NCI-H2196 treated with DMSO at 0.1 percent for 48 hours (cell line): ENCODE measurements around the gene DGCR6L.
"Not testable (repeated sequence)": the region's sequence is repeated elsewhere in the genome, so short reads cannot be mapped to it uniquely, and the experiment has no call there.

ENCODE experiments used
- DNase-seq: peaks from one replicate; lab custom pipeline; 2025; ENCODE audit not compliant: unreplicated experiment; lab: John Stamatoyannopoulos, UW

DGCR6L gene

DNA sequence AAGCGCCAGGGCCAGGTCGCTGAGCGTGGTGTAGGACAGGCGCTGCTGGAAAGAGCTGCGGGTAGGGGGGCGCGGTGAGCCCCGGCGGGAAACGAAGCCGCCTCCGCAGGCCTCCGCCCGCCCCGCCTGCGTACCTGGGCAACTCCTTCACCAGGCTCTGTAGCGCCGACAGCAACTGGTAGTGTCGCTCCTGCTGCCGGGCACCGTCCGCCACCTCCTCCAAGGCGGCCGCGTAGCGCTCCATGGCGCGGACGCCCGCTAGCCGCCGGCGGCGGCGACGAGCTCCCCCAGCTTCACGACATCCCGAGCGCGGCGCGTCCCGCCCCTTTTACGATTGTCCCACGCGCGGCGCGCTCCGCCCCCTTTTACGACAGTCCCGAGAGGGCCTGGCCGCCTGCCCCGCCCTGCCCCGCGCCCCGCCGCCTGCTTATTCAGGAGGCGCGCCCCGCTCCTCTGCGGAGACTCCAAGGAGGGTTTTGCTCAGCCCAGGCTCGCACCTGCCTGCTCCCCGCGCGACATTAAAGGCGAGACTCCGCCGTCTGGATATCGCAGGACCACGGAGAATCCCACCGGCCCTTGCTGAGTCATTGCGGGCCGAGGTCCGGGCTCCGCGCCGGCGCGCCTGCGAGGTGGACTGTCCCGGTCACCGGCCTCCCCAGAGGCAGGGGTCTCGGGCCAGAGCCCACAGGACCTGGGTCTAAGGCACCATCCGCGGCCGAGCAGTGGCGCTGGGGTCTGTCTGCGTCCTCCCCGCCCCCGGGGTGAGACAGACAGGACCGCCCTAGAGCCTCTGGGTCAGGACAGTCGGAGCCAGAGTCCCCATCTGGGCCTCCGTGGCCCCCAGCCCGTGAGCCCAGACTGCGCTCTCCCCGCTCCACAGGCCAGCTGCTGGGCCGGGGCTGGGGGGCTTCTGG lies at the start of gene DGCR6L:
TSS of gene DGCR6L (minus strand) at position 316 of the 914 bp plus-strand sequence. CDS start at position 244, 72 bp downstream.
- DNase-seq = peak; percentile 38

DNA sequence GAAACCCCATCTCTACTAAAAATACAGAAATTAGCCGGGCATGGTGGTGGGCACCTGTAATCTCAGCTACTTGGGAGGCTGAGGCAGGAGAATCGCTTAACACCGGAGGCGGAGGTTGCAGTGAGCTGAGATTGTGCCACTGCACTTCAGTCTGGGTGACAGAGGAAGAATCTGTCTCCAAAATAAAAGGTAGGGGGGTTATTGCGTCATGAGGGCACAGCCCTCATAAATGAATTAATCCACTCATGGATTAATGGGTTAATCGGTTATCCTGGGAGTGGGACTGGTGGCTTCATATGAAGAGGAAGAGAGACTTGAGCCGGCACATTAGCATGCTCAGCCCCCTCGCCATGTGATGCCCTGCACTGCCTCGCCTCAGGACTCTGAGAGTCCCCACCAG lies 49.0 kb upstream of the DGCR6L start:
- DNase-seq = not testable (repeated sequence)

DNA sequence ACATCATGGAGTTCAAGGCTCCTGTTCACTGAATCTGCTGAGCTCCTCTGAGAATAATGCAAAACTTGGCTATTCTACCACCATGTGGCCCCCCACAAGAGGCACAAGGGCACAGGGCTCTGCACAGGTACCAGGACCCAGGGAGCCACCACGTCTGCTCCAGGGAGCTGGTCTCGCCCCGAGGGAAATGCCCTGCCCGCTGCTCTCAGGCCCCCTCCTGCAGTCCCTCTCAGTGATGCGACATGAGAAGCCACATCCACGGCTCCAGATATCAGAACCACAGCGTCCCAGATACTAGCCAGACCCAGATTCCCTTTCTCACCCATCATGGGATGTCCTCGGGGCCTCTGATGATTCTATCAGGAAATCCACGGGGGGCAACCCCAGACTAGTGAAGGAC lies 47.0 kb upstream of the DGCR6L start:
- not testable (repeated sequence) for DNase-seq

DNA sequence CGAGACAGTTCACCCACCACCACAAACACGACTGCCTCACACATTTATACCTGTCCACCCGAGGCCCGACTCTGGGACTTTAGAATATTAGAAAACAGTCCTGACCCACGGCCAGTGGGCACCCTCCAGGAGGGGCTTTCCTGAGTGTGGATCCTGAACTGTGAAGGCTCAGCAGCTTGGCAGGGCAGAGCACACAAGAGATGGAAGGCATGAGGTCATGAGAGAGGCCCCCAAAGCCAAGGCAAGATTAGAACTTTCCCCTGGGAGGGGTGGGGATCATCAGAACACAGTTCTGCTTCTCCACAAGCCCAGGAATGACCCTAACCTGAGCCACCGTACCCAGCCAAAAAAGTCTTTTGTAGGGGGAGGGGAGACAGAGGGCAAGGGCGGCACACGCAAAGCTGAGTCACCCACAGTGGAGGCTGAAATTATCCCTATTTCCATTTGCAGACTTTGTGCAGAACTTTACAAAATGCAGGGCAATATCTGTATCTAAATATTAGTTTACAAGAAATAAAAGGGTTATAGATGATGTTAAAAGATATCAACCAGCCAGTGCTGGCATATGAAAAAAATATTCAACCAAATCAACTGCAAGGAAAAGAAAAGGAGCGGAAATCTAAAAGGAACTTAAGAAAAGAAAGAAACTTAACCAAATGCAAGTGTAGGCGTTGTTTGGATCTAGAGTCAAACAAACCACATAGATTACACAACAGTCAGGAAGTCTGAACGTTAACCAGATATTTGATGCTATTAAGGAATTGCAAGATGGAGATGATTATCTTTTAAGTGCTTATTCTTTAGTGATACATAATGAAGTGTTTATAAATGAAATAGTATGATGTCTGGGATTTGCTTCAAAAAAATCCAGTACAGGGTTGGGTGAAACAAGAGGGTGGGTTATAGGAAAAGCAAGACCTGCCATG lies 44.7 kb upstream of the DGCR6L start:
- DNase-seq = not testable (repeated sequence)

DNA sequence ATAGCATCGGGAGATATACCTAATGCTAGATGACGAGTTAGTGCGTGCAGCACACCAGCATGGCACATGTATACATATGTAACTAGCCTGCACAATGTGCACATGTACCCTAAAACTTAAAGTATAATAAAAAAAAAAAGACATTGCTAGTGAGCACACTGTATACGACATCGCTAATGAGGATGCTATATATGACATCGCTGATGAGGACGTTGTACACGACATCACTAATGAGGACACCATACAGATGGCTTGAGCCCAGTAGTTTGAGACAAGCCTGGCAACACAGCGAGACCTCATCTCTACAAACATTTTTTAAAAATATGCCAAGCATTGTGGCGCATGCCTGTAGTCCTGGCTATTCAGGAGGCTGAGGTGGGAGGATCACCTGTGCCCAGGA lies 42.5 kb upstream of the DGCR6L start:
- not testable (repeated sequence) for DNase-seq

DNA sequence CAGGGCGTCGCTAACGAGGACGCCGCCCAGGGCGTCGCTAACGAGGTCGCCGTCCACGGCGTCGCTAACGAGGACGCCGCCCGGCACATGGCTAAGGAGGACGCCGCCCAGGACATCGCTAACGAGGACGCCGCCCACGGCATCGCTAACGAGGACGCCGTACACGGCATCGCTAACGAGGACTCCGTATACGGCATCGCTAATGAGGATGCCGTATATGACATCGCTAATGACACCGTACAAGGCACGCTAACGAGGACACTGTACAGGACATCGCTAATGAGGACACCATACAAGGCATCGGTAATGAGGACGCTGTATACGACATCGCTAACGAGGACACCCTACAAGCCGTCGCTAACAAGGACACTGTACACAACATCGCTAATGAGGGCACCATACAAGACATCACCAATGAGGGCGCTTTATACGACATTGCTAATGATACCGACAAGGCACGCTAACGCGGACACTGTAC lies 41.9 kb upstream of the DGCR6L start:
- DNase-seq = not testable (repeated sequence)

DNA sequence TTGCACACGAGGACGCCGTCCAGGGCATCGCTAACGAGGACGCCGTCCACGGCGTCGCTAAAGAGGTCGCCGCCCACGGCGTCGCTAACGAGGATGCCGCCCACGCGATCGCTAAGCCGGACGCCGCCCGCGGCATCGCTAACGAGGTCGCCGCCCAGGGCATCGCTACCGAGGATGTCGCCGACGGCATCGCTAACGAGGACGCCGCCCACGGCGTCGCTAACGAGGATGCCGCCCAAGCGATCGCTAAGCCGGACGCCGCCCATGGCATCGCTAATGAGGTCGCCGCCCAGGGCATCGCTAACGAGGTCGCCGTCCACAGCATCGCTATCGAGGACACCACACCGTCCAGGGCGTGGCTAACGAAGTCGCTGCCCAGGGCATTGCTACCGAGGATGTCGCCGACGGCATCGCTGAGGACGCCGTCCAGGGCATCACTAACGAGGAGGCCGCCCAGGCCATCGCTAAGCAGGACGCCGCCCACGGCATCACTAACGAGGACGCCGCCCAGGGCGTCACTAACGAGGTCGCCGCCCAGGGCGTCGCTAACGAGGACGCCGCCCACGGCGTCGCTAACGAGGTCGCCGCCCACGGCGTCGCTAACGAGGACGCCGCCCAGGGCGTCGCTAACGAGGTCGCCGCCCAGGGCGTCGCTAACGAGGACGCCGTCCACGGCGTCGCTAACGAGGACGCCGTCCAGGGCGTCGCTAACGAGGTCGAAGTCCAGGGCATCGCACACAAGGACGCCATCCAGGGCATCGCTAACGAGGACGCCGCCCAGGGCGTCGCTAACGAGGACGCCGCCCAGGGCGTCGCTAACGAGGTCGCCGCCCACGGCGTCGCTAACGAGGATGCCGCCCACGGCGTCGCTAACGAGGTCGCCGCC lies 41.2 kb upstream of the DGCR6L start:
- not testable (repeated sequence) for DNase-seq

GRCh38 chr22:20360261-20360660 lies 40.4 kb upstream of the DGCR6L start:
- not testable (repeated sequence) for DNase-seq

GRCh38 chr22:20358503-20359239 lies 38.8 kb upstream of the DGCR6L start:
- DNase-seq = not testable (repeated sequence)

DNA sequence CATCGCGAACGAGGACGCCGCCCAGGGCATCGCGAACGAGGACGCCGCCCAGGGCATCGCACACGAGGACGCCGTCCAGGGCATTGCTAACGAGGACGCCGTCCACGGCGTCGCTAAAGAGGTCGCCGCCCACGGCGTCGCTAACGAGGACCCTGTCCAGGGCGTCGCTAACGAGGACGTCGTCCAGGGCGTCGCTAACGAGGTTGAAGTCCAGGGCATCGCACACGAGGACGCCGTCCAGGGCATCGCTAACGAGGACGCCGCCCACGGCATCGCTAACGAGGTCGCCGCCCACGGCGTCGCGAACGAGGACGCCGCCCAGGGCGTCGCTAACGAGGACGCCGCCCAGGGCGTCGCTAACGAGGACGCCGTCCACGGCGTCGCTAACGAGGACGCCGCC lies 38.1 kb upstream of the DGCR6L start:
- DNase-seq = not testable (repeated sequence)

GRCh38 chr22:20356906-20357305 lies 37.0 kb upstream of the DGCR6L start:
- not testable (repeated sequence) for DNase-seq

DNA sequence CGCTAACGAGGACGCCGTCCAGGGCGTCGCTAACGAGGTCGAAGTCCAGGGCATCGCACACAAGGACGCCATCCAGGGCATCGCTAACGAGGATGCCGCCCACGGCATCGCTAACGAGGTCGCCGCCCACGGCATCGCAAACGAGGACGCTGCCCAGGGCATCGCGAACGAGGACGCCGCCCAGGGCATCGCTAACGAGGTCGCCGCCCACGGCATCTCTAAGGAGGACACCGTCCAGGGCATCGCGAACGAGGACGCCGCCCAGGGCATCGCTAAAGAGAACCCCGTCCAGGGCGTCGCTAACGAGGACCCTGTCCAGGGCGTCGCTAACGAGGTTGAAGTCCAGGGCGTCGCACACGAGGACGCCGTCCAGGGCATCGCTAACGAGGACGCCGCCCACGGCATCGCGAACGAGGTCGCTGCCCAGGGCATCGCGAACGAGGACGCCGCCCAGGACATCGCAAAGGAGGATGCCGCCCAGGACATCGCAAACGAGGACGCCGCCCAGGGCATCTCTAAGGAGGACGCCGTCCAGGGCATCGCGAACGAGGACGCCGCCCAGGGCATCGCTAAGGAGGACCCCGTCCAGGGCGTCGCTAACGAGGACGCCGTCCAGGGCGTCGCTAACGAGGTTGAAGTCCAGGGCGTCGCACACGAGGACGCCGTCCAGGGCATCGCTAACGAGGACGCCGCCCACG lies 36.2 kb upstream of the DGCR6L start:
- DNase-seq = not testable (repeated sequence)

DNA sequence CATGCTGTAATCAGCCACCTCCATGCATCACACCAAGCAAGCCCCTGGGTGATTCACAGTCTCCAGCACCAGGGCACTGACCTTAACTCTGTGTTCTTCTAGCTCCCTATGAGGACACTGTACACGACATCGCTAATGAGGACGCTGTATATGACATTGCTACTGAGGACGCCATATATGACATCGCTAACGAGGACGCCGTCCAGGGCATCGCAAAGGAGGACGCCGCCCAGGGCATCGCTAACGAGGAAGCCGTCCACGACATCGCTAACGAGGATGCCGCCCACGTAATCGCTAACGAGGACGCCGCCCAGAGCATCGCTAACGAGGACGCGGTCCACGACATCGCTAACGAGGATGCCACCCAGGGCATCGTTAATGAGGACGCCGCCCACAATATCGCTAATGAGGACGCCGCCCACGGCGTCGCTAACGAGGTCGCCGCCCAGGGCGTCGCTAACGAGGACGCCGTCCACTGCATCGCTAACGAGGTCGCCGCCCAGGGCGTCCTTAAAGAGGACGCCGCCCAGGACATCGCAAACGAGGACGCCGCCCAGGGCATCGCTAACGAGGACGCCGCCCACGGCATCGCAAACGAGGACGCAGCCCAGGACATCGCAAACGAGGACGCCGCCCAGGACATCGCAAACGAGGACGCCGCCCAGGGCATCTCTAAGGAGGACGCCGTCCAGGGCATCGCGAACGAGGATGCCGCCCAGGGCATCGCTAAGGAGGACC lies 34.5 kb upstream of the DGCR6L start:
- no peak for DNase-seq

DNA sequence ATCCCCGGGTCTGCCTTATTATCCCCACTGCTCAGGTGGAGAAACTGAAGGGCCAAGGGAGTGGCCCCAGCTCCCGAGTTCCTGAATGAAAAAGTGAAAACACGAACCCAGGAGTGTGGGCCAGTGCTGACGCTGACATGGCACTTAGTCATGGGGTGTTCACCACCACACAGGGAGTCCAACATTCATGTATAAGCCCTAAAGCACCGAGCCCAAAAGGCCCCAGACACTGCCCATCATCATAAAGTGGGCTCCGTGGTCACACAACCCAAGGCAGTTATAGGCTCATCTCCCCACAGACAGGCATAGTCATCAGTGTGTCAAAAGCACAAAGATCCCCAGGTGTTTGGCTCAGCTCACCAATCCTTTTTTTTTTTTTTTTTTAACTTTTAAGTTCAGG lies 32.7 kb upstream of the DGCR6L start:
- not testable (repeated sequence) for DNase-seq

DNA sequence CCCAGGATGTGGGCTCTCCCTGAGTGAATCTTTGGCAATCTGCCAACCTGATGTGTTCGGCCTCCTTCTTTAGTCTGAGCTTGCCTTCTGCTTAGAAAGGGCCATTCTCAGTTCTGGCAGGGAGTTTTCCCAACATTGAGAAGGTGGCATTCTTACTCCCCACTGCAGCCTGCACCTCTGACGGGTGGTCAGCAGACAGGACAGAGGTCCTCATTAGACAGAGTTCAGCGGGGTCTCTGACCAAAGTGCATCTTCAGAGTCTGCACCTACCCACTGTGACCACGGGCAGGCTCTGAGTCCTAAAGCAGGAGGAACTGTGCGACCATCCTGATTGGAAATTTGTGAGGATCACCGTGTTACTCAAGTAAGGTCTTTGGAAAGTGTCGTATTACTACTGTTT lies 26.7 kb upstream of the DGCR6L start:
- not testable (repeated sequence) for DNase-seq

GRCh38 chr22:20338291-20338690 lies 18.4 kb upstream of the DGCR6L start:
- DNase-seq = not testable (repeated sequence)

DNA sequence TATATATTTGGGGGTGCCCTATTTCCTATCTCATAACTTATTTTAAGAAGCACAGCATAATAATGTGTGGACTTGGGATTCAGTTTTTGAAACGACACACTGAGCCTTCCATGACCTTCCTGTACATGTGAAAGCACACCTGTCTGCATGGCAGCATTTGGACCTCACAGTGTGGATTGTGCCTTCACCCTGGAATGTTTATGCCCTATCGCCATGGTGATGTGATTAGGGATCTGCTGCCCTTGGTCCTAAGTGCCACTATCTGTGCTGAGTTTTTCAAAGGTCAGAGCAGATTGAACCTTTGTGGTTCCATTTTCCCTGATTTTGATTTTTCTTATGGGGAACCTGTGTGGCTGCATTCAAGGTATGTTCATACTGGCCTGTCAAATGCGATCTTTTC lies 17.9 kb upstream of the DGCR6L start:
- DNase-seq = not testable (repeated sequence)

DNA sequence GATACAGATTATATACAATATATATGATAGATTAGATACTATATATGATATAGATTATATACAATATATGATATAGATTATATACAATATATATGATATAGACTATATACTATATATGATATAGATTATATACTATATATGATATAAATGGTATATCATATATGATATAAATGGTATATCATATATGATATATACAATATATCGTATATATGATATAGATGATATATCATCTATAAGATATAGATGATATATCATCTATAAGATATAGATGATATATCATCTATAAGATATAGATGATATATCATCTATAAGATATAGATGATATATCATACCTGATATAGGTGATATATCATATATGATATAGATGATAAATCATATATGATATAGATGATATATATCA lies 16.7 kb upstream of the DGCR6L start:
- not testable (repeated sequence) for DNase-seq
